OCI-LY3 (cell line): Measurements from ENCODE around the gene ADGRD1.

ENCODE experiments used
- EZH2phosphoT487 ChIP-seq: fragments of 200-600 bp; shearing (Covaris generic); IDR thresholded peaks from 2 replicates; pipeline ENCODE4 v1.6.1; 2018; ENCODE audit warnings: antibody characterized with exemption, mixed run types, low read depth
- TF ChIP-seq, protein P1 (sequence below): fragments of 200-600, 300-600 bp; sonication (generic); IDR thresholded peaks from 2 replicates; pipeline ENCODE4 v1.5.1; 2014; ENCODE audit warnings: antibody characterized with exemption, low read length, low read depth

DNA sequence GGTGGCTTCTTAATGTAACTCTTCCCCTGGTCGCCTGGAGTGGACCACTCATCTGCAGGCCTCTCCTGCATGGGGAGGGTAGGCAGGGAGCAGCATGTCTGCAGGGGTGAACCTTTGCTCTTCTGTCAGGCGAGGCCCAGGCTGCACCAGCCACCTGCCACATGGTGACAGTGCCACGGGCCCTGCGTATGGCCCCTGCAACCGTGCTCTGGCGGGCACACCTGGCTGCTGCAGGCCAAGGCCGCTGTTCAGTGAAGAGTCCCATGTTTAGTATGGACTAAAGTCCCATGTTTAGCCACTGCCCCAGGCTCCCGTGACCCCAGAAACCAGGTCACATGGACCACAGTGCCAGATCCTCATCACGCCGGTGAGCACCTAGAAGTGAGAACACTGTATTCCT lies 187.0 kb downstream of the ADGRD1 start:
- TF ChIP-seq, protein P1, sequence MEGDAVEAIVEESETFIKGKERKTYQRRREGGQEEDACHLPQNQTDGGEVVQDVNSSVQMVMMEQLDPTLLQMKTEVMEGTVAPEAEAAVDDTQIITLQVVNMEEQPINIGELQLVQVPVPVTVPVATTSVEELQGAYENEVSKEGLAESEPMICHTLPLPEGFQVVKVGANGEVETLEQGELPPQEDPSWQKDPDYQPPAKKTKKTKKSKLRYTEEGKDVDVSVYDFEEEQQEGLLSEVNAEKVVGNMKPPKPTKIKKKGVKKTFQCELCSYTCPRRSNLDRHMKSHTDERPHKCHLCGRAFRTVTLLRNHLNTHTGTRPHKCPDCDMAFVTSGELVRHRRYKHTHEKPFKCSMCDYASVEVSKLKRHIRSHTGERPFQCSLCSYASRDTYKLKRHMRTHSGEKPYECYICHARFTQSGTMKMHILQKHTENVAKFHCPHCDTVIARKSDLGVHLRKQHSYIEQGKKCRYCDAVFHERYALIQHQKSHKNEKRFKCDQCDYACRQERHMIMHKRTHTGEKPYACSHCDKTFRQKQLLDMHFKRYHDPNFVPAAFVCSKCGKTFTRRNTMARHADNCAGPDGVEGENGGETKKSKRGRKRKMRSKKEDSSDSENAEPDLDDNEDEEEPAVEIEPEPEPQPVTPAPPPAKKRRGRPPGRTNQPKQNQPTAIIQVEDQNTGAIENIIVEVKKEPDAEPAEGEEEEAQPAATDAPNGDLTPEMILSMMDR, result no peak
- TF ChIP-seq EZH2phosphoT487, result no peak
